PC-3 (cell line): ENCODE measurements around the gene AGTPBP1. TPM values are rescaled to one million over a fixed set of nuclear protein-coding genes. Genes with fewer than 3 reads are reported as not detected.

Experiments used
- ATAC-seq: fragments of 200-7000 bp; cut with Tn5 transposase; 2 replicates; pipeline ENCODE4 v1.9.1; 2020; ENCODE audit warnings: mild to moderate bottlenecking, moderate library complexity
- BruUV-seq: library from RNA; stranded (reverse); fragments of 400-500 nt; replicated peaks from 2 replicates; lab custom pipeline; 2021; lab: Mats Ljungman, UMichigan
- CTCF ChIA-PET: fragments of 300-600 bp; sonication (Branson Sonifier 250); formaldehyde crosslinking; loops from one replicate; lab custom pipeline; 2022; ENCODE audit warnings: antibody characterized with exemption; lab: Charles Lee
- POLR2A ChIA-PET: fragments of 300-600 bp; sonication (Branson Sonifier 250); formaldehyde crosslinking; loops from one replicate; lab custom pipeline; 2022; ENCODE audit warnings: antibody characterized with exemption; ENCODE audit not compliant: unreplicated experiment; lab: Charles Lee
- DNase-seq: peaks from one replicate; pipeline ENCODE4 v3.0.0-alpha.2; 2015
- H2AFZ ChIP-seq: fragments of 300-600 bp; sonication (generic); 2 replicates; pipeline ENCODE4 v1.6.0; 2016; ENCODE audit warnings: antibody characterized with exemption, low read length
- H3F3A ChIP-seq: fragments of 300-600 bp; sonication (generic); one replicate; pipeline ENCODE4 v1.6.0; 2017; ENCODE audit warnings: antibody characterized with exemption, low read length, control low read depth, mild to moderate bottlenecking; ENCODE audit not compliant: unreplicated experiment
- H3K27ac ChIP-seq: fragments of 300-600 bp; sonication (generic); 2 replicates; pipeline ENCODE4 v1.5.1; 2016; ENCODE audit warnings: mild to moderate bottlenecking, low read length
- H3K27me3 ChIP-seq: fragments of 300-600 bp; sonication (generic); 2 replicates; pipeline ENCODE4 v1.6.1; 2016; ENCODE audit warnings: low read length, mixed read lengths
- H3K36me3 ChIP-seq: fragments of 300-600 bp; sonication (generic); 2 replicates; pipeline ENCODE4 v1.6.1; 2016; ENCODE audit warnings: low read depth, mixed run types, low read length, mixed read lengths
- H3K4me1 ChIP-seq: fragments of 300-600 bp; sonication (generic); 2 replicates; pipeline ENCODE4 v1.5.1; 2016; ENCODE audit warnings: low read length; ENCODE audit not compliant: insufficient read depth
- H3K4me2 ChIP-seq: fragments of 300-600 bp; sonication (generic); 2 replicates; pipeline ENCODE4 v1.6.0; 2016; ENCODE audit warnings: low read length
- H3K4me3 ChIP-seq: fragments of 300-600 bp; sonication (generic); 2 replicates; pipeline ENCODE4 v1.5.1; 2016; ENCODE audit warnings: mild to moderate bottlenecking, low read length, mixed read lengths
- H3K79me2 ChIP-seq: fragments of 300-600 bp; sonication (generic); 2 replicates; pipeline ENCODE4 v1.6.1; 2017; ENCODE audit warnings: low read length, mixed read lengths
- H3K9ac ChIP-seq: fragments of 300-600 bp; sonication (generic); 2 replicates; pipeline ENCODE4 v1.6.0; 2016; ENCODE audit warnings: mild to moderate bottlenecking, low read length
- H3K9me2 ChIP-seq: fragments of 300-600 bp; sonication (generic); replicated peaks from 2 replicates; pipeline ENCODE4 v1.6.1; 2016; ENCODE audit warnings: mixed run types, low read length, mixed read lengths
- H3K9me3 ChIP-seq: fragments of 300-600 bp; sonication (generic); 2 replicates; pipeline ENCODE4 v1.6.1; 2016; ENCODE audit warnings: low read length, mixed read lengths
- H4K20me1 ChIP-seq: fragments of 300-600 bp; sonication (generic); 2 replicates; pipeline ENCODE4 v1.6.1; 2016; ENCODE audit warnings: low read length, mixed read lengths
- CTCF ChIP-seq: fragments of 300-600 bp; sonication (generic); conservative IDR thresholded peaks from 2 replicates; pipeline ENCODE4 v1.5.1; 2017; ENCODE audit warnings: antibody characterized with exemption, low read depth, mild to moderate bottlenecking, low read length
- EZH2 ChIP-seq: fragments of 300-600 bp; sonication (generic); IDR thresholded peaks from one replicate; pipeline ENCODE4 v1.6.1; 2017; ENCODE audit warnings: antibody characterized with exemption, mild to moderate bottlenecking, low read length; ENCODE audit not compliant: unreplicated experiment
- EZH2phosphoT487 ChIP-seq: fragments of 300-600 bp; sonication (generic); IDR thresholded peaks from 2 replicates; pipeline ENCODE4 v1.6.1; 2018; ENCODE audit warnings: mild to moderate bottlenecking, antibody characterized with exemption, low read length, borderline replicate concordance
- intact Hi-C: fragments of 100-400 bp; cut with micrococcal nuclease; formaldehyde crosslinking; loops from 2 replicates; pipeline ENCODE4 v1.9.0; 2023
- total RNA-seq: library from RNA; depleted of rRNA; stranded (reverse); fragments of >200 nt; gene quantifications from 2 replicates; pipeline ENCODE4 v1.2.3, GENCODE V29; 2014

Gene AGTPBP1
- total RNA-seq, 1 experiment from 2014 or later, result 6.0 TPM

GRCh38 chr9:85666086-85666485 is 75.7 kb downstream of the AGTPBP1 start:
- H3K4me3 ChIP-seq, result no peak overlapping the region
- POLR2A ChIA-PET, result no interaction called here
- no peak overlapping the region for H3K4me2 ChIP-seq
- no peaks in the 10 kb centered on the region for H3K9me3 ChIP-seq
- no peak for ATAC-seq
- CTCF ChIA-PET, result no interaction called here
- BruUV-seq, result no TSS peak
- no peak for DNase-seq
- no peaks in the 10 kb centered on the region for H3K27me3 ChIP-seq
- intact Hi-C loops, result no loop called here
- H2AFZ ChIP-seq, result no peak overlapping the region
- no peak overlapping the region for H3K27ac ChIP-seq
- H3K4me1 ChIP-seq, result no peaks in the 10 kb centered on the region
- no peak overlapping the region for H3K9ac ChIP-seq
- no peak for TF ChIP-seq EZH2
- no peak for TF ChIP-seq EZH2phosphoT487
- no peak for TF ChIP-seq CTCF
- no peaks in the 10 kb centered on the region for H3K36me3 ChIP-seq
- H3K79me2 ChIP-seq, result no peaks in the 10 kb centered on the region
- no peaks in the 10 kb centered on the region for H3F3A ChIP-seq
- H4K20me1 ChIP-seq, result no peaks in the 10 kb centered on the region
- no peaks in the 10 kb centered on the region for H3K9me2 ChIP-seq

GRCh38 chr9:85662573-85662972 is 79.2 kb downstream of the AGTPBP1 start:
- Histone ChIP-seq H3K9me2 (no peaks in the 10 kb centered on the region), H3F3A (no peaks in the 10 kb centered on the region), H3K79me2 (no peaks in the 10 kb centered on the region), H3K27ac (no peak overlapping the region), H3K4me2 (no peak overlapping the region), H2AFZ (no peak overlapping the region), H3K4me3 (no peak overlapping the region), H3K9ac (no peak overlapping the region), H3K4me1 (no peaks in the 10 kb centered on the region), H4K20me1 (no peaks in the 10 kb centered on the region), H3K9me3 (no peaks in the 10 kb centered on the region), H3K36me3 (no peaks in the 10 kb centered on the region), H3K27me3 (no peaks in the 10 kb centered on the region)
- no peak for TF ChIP-seq EZH2phosphoT487
- no peak for TF ChIP-seq EZH2
- no peak for TF ChIP-seq CTCF
- intact Hi-C loops, result no loop called here
- ChIA-PET CTCF (no interaction called here), POLR2A (no interaction called here)
- DNase-seq (no peak), ATAC-seq (no peak)
- no TSS peak for BruUV-seq

GRCh38 chr9:85658716-85659115 is 83.0 kb downstream of the AGTPBP1 start:
- H3K9ac ChIP-seq, result no peak overlapping the region
- no peak overlapping the region for H3K4me2 ChIP-seq
- BruUV-seq, result no TSS peak
- no peak overlapping the region for H3K4me3 ChIP-seq
- DNase-seq (no peak), ATAC-seq (no peak)
- H3K27me3 ChIP-seq, result no peaks in the 10 kb centered on the region
- ChIA-PET CTCF (no interaction called here), POLR2A (no interaction called here)
- no peaks in the 10 kb centered on the region for H3K4me1 ChIP-seq
- no peak overlapping the region for H3K27ac ChIP-seq
- H3K9me3 ChIP-seq, result no peaks in the 10 kb centered on the region
- H4K20me1 ChIP-seq, result no peaks in the 10 kb centered on the region
- H3F3A ChIP-seq, result no peaks in the 10 kb centered on the region
- intact Hi-C loops, result no loop called here
- TF ChIP-seq EZH2phosphoT487 (no peak), EZH2 (no peak), CTCF (no peak)
- no peaks in the 10 kb centered on the region for H3K36me3 ChIP-seq
- no peaks in the 10 kb centered on the region for H3K9me2 ChIP-seq
- no peaks in the 10 kb centered on the region for H3K79me2 ChIP-seq
- no peak overlapping the region for H2AFZ ChIP-seq
